HG03354 (cell line): ENCODE data around the gene MREG.
A peak's percentile ranks its signal among the peaks of the same experiment; 100 is the strongest.

Experiments used
- ATAC-seq: cut with Tn5 transposase; IDR thresholded peaks from one replicate; pipeline ENCODE4 v1.9.1; 2021; ENCODE audit warnings: mild to moderate bottlenecking; ENCODE audit not compliant: unreplicated experiment, poor library complexity, severe bottlenecking

MREG gene, protein sequence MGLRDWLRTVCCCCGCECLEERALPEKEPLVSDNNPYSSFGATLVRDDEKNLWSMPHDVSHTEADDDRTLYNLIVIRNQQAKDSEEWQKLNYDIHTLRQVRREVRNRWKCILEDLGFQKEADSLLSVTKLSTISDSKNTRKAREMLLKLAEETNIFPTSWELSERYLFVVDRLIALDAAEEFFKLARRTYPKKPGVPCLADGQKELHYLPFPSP

DNA sequence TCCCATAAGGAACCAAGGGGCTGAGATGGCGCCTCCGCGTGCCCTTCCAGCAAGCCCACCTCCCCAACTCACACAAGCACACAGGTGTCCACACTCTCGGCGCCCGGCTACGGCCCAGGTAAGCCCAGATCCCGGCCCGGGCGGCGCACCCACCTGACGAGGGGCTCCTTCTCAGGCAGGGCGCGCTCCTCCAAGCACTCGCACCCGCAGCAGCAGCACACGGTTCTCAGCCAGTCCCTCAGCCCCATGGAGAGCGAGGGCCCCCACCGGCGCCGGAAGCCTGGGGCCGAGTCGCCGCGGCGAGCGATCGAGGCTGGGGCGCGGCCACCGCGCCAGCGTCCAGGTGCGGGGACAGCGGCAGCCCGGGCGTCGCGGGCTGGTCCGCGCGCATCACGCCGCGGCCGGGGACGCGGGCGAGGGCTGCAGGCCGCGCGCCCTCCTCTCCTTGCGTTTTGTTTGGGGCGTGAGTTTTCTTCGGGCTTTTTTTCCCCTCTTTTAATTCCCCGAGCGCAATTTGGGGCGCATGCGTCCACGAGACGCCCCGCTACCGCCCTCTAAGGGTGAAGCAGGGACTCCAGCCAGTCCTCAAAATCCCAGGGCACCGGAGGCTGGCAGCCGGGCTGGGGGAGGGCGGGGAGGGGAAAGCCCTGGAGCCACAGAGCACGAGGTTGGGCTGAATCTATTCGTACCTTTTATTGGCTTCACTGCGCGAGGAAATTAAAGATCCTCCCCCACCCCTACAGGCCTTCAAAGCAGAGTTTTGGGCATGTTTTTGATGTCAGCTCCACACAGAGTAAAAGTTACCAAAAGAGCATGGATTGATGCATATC lies at the start of gene MREG:
TSS of gene MREG (minus strand) at position 472 of the 830 bp plus-strand sequence. CDS start at position 248, 224 bp downstream.
- peak; percentile 59 for ATAC-seq

DNA sequence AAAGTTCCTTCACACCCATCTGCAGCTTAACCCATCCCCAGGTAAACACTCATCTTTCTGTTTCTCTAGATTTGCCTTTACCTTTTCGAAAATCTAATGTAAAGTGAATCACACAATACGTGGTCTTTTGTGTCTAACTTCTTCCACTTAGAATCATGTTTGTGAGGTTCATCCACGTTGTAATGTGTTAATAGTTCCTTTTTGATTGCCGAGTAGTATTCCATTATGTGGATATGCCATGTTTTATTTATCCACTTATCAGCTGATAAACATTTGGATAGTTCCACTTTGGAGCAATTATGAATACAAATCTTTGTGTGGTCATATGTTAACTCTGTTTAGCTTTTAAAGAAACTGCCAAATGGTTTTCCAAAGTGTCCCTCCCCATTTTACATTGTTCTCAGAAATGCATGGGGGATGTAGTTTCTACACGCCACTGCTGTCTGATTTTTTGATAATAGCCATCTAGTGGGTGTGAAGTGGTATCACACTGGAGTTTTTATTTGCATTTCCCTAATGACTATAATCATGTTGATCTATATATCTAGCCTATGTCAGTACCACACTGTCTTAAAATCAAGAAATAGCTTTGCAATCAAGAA lies 46.0 kb upstream of the MREG start:
- no peak for ATAC-seq

DNA sequence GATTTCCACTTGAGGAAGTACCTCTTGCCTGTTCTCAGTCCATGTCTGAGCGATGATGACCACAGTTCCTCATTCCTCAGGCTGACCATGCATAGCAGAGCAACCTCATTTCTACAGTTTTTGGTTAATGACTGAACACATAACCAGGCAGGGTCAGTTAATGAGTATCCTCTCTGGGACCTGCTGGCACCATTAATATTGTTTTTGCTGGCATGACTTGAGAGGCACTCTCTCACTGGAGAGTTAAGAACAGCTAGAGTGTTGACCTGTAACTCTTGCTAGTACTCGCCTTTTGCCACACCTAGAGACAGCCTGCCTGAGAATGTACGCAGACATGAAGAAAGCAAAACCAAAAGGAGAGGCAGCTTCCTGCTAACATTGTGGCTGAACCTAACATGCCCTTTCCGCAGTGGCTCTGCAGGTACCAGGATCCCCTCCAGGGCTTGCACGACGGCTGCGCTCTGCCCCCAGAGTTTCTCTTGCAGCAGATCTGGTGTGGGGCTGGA lies 44.4 kb upstream of the MREG start:
- peak; percentile 88 for ATAC-seq

DNA sequence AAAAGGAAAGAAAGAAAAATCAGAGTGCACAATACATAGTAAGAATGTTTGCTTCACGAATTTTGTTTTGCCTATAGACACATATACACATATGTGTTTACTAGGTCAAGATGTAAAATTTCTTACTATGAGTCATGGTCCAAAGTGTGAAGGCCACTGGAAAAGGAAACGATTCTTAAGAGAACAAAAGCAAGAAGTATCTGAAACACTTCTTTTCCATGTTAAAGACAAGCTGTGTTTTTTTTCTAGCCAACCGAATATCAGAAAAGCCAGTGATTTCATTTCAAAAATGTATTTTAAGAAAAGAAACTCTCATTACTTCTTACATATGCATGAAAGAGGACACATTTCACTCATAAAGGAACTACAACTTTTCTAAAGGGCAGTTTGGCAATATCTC lies 43.4 kb upstream of the MREG start:
- ATAC-seq = peak; percentile 39

DNA sequence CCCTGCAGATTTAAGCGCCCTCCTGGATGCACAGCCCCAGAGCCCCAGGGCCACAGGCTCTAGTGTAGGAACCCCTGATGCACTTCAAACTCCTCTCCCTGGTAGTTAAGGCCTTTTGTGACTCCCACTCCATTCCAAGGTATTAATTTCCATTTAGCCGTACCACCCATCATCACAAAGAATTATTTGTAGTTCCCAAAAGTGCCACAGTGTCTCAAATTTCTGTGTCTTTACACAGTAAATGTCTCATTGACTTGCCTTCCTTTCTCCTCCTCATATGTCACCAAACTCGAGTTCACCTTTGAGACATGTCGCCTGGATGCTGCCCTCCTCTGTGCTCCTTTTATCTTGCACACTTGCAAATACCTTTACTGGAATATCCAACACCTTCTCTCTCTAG lies 42.3 kb upstream of the MREG start:
- no peak for ATAC-seq

DNA sequence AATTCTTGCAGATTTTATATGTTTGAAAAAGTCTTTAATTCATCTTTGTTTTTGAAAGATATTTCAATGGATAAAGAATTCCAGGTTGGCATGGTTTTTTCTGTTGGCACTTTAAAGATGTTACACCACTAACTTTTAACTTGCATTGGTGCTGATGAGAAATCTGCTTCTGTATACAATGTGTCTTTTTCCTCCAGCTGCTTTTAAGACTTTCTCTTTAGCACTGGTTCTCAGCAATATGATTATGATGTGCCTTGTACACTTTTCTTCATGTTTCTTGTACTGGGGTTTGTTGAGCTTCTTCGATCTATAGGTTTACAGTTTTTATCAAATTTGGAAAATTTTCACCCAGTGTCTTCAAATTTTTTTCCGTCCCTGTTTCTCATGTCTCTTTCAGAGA lies 39.1 kb upstream of the MREG start:
- no peak for ATAC-seq

DNA sequence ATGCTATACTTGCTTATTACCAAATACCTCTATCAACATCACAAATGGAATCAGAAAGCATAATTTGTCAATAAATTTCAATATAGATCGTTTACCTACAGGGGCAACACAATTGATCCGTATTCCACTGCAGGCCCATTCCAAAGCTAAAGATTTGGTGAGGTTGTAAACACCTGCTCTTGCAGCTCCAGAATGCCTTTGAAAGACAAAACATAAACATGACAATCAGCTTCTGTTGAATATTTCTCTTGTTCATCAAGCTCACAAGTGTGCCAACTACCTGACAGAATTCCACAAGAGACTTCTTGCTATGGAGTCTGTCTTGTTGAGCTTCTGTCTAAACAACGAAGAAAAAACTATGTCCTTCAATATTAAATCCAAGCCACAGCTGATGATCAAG lies 38.0 kb upstream of the MREG start:
- ATAC-seq = no peak

DNA sequence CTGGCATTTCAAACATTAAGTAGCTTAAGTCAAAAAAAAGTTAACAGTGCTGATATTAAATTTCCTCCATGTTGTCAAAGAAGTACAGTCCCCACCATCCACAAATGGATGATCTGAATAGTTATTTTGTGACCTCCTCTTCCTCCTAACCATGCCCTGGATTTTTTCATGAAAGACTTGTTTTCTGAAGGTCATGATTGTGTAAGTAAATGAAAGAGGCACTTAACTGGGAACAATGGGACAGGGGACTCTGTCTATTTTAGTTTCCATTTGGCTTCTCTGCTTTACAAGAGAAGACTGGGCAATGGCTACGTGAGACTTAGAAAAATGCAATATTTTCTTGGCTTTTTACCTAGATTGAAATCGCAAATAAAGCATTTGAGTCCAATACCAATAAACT lies 36.1 kb upstream of the MREG start:
- ATAC-seq = no peak

DNA sequence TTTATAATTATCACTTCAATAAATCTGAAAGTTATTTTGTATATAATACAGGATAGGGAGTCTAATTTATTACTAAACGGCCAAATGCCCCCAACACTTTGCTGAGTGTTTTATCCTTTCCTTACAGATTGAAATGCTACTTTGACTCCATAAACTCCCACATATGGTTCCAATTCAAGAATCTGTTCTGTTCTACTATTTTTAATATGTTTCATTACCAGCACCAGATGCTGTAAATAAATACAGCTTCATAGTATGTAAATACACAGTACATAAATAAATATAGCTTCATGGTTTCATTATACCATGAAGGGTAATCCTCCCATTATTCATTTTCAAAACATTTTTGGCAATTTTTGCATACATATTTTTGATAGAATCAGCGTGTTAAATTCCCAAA lies 34.0 kb upstream of the MREG start:
- ATAC-seq = no peak

DNA sequence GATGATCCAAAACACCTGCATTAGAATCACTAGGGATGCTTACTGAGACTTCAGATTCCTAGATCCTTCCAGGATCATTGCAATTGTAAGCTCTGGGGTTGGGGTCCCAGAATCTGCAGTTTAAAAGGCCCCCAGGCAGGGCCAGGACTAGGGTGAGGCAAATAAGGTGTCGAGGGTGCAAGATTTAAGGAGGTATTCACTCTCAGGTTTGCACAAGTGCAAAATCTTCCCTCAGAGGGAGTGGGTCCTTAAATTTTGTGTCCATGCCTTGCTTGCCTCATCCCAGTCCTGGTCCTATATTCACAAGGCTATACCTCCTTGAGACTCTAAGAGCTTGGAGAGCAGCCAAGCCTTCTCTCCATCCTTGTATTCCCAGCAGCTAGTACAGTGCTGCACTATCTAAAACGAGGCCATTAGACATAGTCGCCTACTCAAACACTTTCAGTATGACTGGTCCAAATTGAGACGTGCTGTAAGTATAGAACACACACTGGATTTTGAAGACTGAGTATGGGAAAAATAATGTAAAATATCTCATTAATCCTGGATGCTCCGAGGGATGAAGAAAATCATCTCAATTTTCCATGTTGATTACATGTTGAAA lies 31.6 kb upstream of the MREG start:
- peak; percentile 94 for ATAC-seq

DNA sequence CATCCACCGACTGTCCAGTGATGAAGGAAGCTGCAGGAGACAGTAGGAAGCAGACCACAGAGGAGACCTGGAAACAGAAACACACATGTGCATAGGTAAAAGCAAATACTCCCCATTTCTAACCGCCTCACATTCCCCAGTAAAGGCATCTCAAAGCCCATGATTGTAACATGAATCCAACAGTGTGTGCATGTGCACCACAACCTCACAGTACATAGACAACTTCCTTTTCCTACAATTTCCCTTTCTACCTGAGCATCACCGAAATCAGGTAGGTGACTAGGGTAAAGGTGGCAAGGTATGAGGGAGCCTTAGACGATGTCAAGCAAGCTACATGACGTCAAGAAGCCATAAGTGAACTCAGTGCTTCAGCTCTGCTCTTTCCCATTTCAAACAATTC lies 30.6 kb upstream of the MREG start:
- no peak for ATAC-seq

DNA sequence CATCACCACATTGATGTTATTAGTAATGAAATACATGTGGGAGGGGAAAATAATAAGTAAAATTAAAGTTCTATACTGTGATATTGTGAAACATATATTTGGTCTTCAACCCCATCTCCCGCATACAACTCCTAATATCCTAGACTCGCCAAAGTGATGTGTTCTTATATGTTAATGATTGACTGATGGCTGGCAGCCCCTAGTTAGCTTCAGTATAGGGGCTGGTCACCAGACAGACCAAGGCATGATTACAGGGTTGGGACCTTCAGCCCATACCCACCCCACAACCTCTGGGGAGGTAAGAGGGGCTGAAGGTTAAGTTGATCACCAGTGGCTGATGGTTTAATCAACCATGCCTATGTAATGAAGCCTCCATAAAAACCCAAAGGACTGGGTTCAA lies 28.1 kb upstream of the MREG start:
- no peak for ATAC-seq

DNA sequence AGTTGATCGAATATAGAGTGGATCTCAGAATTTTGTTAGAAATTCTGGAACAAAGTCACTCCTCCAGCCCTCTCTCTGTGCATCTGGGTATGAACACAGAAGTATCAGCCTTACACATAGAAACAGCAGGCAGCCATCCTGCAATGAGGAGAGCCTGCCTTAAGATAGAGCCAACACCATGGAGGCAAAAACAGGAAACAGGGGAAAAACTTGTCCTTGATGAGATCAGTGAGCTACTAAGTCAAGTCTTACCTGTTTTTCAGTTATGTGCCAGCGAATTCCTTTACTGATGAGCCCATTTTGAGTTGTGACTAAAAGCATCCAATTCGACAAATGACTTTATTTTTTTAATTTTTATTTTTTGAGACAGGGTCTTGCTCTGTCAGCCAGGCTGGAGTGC lies 26.6 kb upstream of the MREG start:
- ATAC-seq = no peak

DNA sequence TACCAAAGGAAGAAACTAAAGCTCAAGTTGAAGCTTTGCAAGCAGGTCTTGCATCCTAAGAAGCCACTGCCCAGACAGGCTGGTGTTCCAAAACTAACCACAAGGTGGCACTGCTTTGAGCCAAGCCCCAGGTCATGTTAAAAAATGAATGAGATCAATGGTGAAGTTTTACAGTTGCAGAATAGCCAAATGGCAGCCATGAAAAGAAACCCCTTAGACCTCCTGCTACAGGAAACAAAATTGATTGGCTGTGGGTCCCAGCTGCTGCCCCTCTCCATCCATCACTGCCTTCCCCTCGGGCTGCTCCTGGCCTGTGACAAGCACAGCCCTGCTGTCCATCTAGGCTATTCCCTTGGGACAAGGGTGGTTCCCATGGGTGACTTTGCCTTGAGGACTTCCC lies 20.7 kb upstream of the MREG start:
- peak; percentile 57 for ATAC-seq

DNA sequence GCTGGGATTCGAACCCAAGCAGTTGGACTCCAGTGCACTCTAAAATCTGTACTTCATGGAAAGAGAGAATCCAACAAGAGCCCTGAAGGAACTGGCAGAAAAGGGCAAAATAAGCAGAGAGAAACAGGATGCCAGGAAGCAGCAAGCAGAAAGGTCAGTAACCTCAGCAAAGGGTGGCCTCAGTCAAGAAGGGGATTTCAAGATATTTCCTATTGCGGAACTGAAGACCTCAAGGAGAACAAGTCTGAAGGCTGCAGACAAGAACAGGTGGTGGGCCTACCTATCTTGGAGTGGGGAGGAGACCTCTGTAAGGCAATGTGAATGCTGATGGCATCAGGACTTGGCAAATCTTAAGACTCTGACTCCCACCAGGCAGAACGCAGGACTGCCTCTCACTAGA lies 20.1 kb upstream of the MREG start:
- peak; percentile 33 for ATAC-seq

DNA sequence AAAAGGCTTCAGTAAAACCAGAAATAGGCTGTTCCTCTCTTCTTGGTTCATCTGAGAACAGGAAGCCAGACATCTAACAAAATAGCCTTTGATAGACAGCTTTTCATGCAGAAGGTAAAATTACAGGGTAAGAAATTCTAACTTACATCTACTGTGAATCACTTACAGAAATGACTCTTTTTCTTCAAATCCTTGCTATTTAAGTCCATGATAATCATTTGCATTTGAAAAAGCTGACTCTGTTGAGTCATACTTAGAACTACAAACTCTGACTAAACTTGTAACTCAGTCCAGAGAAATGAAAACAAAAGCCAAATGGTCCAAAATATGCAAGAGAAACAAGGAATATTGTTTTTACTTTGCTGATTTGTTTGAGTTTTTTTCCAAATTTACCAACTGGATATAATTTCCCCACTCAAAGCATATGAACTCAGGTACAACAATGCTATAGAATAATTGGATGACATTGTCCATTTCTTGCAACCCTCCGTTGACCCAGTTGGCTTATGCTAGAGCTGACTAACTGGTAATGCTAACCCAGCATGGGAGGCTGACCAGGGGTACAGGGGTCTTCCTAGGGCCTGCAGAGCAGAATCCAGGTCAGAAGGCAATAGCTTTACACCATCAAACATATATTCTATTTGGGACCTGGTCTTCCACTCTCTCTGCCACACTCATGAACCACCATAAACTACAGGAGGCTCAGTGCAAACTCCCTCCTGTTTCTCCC lies 18.8 kb upstream of the MREG start:
- ATAC-seq = peak; percentile 81

DNA sequence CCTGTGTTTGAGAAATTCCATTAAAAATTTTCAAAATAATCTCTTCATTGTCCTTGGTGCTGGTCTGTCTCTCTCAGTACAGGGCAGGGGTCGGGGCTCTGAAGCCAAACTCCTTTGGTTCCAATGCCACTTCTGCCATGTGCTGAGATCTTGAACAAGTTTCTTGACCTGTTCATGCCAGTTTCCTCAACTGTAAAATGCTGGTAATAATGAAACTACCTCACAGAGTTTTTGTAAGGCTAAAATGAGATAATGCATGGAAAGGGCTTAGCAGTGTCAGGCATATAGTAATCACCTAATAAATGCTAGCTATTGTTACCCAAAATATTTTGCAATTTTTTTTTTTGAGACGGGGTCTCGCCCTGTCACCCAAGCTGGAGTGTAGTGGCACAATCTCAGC lies 16.9 kb upstream of the MREG start:
- no peak for ATAC-seq

DNA sequence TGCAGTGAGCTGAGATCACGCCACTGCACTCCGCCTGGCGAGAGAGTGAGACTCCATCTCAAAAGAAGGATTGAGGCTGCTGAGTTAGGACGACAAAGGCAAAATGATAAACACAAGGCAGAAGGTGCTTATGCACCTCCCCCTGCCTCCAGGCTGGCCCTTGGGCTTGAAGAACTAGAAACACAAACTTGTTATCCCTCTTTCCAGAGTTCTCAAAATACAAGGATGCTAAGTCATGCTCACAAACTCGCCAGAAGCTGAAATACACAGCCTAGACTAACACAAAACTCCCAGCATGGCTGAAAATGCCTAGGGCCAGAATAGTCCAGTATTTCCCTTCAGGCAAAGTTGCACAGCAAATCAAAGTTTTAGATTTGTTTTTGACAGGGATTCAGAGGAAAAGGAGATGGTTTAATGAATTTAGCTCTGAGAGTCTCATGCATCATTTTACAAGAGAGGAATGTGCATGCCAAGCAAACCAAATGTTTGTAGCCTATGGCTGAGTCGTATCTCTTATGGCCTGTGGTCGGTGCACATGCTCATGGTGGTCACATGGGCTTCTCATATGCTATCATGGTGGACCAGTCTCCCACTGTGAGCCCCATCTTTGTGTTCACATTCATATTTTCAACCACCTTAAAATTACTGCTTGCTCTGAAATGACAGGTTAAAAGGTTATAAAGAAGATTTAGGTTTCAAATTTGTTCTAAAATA lies 16.2 kb upstream of the MREG start:
- ATAC-seq = no peak

DNA sequence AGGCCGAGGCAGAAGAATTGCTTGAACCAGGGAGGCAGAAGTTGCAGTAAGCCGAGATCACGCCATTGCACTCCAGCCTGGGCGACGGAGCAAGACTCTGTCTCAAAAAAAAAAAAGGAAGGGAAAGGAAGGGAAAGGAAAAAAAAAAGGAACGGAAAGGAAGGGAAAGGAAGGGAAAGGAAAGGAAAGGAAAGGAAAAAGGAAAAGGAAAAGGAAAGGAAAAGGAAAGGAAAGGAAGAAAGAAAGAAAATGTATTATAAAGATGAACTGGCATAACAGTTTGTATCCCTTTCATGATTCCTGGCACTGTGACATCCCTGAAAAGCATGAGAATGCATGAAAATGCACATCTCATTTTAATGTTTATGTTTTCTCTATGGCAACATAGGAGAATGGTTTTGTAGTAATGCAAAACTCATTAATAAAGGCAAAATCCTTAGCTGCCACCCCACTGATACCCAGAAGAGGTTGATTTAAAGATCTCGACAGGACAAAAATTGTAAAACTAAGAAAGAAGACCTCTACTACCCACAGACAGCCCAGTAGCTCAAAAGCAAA lies 11.5 kb upstream of the MREG start:
- no peak for ATAC-seq
